Stimulated activated CD8-positive, alpha-beta memory T cell treated with anti-CD3 and anti-CD28 coated beads, Interleukin-15, amount 100 ng/mL, for 48 hours (primary cell): ENCODE measurements around the gene TTC17.
"Not testable (repeated sequence)": the region's sequence is repeated elsewhere in the genome, so short reads cannot be mapped to it uniquely, and the experiment has no call there.

Experiments used
- DNase-seq, 2 donors: peaks; one replicate each; pipeline ENCODE4 v3.0.0-alpha.2; 2020; ENCODE audit warnings: low read depth in 2 of 2

Gene TTC17

DNA sequence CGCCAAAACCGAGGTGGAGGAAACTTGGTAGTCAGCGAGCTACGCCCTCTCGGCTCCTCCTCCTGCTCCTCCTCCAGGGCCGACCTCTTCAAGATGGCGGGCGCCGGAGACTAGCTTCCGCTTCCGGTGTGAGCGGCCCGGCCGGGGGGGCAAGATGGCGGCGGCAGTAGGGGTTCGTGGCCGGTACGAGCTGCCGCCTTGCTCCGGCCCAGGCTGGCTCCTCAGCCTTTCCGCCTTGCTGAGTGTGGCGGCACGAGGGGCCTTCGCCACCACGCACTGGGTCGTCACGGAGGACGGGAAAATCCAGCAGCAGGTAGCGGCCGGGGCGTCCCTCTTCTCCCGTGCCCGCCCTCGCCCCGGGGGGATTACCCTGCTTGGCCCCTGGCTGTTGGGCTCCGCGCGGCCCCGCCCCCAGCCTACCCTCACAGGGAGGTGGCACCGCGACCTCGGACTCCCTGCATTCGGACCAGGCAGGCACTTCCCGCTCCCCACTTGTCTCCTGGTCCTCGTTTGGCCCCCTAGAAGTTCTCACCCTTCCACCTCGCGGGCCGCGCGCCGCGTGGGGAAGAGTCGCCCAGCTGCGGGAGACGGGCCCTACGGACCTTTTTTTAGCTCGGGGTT, at the start of gene TTC17:
TTC17 (plus strand) TSS at position 120 of the 621 bp plus-strand sequence; CDS start at position 155, 35 bp downstream.
- peak; percentile 90 to 91 for DNase-seq

DNA sequence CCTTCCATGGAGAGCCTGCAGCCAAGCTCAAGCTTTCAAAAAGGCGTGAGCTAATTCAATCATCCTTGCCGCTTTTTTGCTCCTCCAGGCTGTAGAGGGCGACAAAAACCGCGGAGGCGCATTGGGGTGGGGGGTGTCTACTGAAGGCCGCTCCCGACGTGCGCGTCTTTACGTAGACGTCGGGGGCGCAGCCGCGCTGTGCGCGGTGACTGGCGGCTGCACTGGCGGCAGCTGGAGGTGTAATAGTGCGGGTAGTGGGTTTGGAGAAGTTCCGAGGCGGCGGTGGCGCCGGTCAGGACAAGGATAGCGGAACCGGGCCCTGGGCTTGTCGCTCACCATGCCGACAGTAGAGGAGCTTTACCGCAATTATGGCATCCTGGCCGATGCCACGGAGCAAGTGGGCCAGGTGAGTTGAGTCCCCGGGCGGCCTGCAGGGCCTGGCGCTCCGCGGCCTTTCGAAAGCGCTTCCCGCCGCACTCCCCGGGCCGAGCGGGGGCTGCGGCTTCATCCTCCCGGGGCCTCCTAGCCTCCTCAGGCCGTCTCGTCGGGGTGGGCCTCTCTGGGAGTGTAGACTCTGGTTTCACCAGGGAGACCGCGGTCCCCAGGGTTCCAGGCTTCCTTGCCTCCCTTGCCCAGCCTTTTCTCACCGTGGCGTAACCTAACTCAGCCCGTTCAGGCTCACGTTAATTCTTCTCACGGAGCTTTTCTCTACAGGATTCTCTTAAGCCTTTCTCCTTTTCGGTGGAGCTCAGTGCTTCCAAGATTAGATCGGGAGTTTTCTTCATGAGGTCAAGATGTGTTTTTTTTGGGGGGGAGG, 46.7 kb upstream of the TTC17 start, which contains the start of gene API5:
API5 (plus strand) TSS at position 206 of the 817 bp plus-strand sequence; CDS start at position 338, 132 bp downstream.
- DNase-seq = peak; percentile 91 to 93

DNA sequence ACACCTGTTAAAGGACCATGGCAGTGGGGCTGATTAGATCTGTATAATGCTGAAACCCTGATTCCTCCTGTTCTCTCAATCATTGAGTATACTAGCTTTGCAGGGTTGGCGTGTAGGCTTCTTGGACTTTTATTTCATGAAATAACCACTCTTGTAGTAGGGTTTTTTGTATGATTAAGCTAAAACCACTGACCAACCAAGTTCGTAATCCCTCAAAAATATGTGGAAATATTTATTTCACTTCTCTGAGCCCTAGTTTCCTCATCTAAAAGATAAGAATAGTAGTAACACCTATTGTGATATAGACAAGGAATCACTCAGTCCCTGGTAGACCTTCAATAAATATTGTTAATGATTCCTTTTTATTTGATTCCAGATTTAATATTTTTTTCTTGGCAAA, 42.8 kb upstream of the TTC17 start:
- no peak for DNase-seq

- DNase-seq = peak; percentile 40 to 44
These were observed 42.3 kb upstream of the TTC17 start for GRCh38 chr11:43316451-43316850.

GRCh38 chr11:43327987-43328386, 30.7 kb upstream of the TTC17 start:
- no peak for DNase-seq

- DNase-seq = no peak
These were observed 30.2 kb upstream of the TTC17 start for GRCh38 chr11:43328482-43328881.

DNA sequence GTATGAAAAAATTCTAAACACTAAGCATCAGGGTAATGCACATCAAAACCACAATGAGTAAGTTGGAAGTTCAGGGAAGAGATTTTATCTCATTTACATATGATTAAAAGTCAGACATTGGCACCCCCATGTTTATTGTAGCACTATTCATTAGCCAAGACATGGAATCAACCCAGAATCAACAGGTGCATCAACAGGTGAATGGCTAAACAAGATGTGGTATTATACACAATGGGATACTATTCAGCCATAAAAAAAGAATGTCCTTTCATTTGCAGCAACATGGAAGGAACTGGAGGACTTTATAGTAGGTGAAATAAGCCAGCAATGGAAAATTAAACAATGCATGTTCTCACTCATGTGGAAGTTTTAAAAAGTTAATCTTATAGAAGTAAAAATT, 17.6 kb upstream of the TTC17 start:
- no peak for DNase-seq

DNA sequence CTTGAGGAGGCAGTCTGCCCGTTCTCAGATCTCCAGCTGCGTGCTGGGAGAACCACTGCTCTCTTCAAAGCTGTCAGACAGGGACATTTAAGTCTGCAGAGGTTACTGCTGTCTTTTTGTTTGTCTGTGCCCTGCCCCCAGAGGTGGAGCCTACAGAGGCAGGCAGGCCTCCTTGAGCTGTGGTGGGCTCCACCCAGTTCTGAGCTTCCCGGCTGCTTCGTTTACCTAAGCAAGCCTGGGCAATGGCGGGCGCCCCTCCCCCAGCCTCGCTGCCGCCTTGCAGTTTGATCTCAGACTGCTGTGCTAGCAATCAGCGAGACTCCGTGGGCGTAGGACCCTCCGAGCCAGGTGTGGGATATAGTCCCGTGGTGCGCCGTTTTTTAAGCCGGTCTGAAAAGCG, 7.3 kb upstream of the TTC17 start:
- not testable (repeated sequence) for DNase-seq

GRCh38 chr11:43354311-43354710, 4.4 kb upstream of the TTC17 start:
- DNase-seq = no peak

GRCh38 chr11:43356336-43356735, 2.4 kb upstream of the TTC17 start:
- no peak for DNase-seq

- DNase-seq = no peak
These were observed 380 bp upstream of the TTC17 start for GRCh38 chr11:43358279-43358800.

GRCh38 chr11:43359422-43359818, 700 bp downstream of the TTC17 start:
- peak in 1 of 2 donors; percentile 21 for DNase-seq

DNA sequence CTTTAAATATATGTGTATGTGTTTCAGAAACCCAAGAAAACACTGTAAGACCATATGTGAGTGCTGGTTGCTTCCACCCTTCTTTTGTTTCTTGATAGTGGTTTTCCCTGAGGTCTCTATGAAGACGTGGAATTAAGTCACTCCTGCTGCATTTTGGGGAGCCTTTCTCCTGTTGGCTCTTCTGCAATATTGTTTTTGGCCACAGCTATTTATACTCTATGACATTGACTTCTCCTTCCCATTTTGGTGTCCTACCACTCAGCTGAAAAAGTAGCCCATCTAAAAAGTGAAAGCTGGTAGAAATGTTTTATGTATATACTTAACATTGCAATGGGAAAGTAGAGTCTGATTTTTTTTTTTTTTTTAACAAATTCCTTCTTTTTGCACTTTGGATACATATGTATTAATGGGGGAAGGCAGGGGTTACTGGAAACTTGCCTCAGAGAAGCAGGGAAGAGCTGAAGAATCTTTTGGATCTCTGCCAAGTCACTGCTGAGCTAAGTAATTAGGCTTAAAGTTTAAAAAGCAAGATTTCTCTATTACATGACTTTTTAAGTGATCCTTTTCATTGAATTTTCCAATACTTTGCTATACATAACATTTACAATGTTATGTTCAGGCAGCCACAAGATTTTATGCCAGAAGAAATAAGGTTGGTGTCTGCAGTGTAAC, 1.8 kb downstream of the TTC17 start:
- DNase-seq = no peak

DNA sequence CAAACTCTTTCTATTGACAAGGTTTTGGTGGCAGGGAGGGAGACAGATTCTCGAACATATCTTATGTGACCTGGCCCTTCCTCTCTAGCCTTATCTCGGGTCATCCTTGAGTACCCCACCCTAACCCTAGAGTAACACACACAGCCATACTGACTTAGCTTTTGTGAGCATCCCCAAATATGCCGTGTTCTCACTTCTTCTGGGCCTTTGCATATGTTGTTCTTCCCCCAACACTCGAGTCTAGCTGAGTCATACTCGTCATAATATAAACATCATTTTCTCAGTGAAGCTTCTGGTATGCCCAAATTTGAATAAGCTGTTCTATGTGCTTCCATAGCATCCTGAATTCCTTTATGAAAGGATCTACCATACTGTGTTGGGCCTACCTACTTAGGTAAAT, 8.0 kb downstream of the TTC17 start:
- DNase-seq = no peak

GRCh38 chr11:43367382-43368178, 8.9 kb downstream of the TTC17 start:
- no peak for DNase-seq

- no peak for DNase-seq
These were observed 17.3 kb downstream of the TTC17 start for GRCh38 chr11:43376065-43376464.

DNA sequence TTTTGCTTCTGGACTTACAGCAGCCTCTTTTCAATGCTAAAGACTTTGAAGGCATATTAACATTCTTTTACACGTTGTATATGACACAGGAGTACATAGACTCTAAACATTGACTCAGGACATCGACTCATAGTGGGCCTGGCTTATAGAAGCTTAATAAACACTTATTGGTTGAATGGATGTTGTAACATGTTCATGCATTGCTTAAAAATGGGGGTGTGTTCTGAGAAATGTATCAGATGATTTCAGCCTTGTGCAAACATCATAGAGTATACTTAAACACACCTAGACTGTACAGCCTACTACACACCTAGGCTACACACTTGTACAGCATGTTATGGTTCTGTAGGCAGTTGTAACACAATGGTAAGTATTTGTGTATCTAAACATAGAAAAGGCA, 17.9 kb downstream of the TTC17 start:
- no peak for DNase-seq

GRCh38 chr11:43377389-43377788, 18.7 kb downstream of the TTC17 start:
- DNase-seq = no peak

- DNase-seq = no peak
These were observed 20.2 kb downstream of the TTC17 start for GRCh38 chr11:43378897-43379296.

GRCh38 chr11:43381802-43382201, 23.1 kb downstream of the TTC17 start:
- DNase-seq = no peak

DNA sequence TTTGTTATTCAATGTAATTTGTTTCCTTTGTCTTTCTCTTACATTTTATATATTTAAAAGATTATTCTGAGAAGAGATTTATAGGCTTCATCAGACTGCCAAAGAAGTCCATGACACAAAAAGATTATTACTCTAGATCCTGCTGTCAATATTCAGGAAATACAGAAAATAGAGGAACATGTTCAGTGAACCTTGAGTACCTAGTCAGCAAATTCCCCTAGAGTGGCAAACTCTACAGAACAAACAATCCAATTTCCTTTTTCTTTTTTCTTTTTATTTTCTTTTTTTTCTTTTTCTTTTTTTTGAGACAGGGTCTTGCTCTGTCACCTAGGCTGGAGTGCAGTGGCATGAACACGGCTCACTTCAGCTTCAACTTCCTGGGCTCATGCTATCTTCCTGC, 23.9 kb downstream of the TTC17 start:
- DNase-seq = no peak

GRCh38 chr11:43384393-43384792, 25.7 kb downstream of the TTC17 start:
- no peak for DNase-seq
